Stimulated activated CD8-positive, alpha-beta memory T cell treated with anti-CD3 and anti-CD28 coated beads, Interleukin-15, amount 100 ng/mL, for 48 hours (primary cell): ENCODE results near the gene GJA4.

Experiments used
- DNase-seq, 2 donors: peaks; one replicate each; pipeline ENCODE4 v3.0.0-alpha.2; 2020; ENCODE audit warnings: low read depth in 2 of 2

The GJA4 gene

DNA sequence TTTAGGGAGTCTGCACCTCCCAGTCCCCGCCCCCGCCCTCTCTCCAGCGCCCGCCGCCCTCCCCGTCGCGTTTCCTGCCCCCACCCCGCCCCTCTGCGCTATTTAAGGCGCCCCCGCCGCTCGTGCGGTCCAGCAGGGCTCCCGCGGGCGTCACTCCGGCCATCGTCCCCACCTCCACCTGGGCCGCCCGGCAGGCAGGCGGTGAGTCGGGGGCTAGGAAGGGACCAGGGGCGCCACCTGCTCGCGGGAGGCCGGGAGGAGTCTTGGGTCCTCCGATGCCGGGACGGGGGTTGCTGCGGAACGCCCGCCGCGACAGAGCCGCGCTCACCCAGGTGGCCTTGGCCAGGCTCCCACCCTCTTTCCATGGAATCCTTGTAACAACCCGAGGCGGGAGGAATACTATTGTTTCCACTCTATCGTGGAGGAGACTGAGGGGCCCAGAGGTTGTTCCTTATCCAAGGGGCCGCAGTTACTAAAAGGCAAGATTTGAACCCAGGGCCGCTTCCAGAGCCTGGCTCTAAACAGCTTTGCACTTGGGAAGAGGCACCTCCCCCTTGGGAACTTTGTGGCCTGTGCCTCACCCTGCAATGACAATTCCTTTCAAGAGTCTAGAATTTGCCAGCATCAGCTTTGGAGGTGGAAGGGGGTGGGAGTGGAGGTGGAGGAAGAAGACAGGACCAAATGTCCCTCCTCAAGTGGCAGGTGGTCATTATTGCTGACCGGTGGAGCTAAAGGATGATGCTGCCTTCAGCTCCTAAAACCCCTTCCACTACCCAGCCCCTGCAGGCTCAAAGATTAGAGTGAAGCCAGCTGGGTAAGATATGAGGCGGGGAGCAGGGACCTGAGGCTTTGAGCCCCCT lies at the start of gene GJA4:
Gene GJA4 (plus strand): TSS at position 132 of the 860 bp plus-strand sequence. CDS start 1,215 bp downstream, outside the sequence.
- no peak for DNase-seq

DNA sequence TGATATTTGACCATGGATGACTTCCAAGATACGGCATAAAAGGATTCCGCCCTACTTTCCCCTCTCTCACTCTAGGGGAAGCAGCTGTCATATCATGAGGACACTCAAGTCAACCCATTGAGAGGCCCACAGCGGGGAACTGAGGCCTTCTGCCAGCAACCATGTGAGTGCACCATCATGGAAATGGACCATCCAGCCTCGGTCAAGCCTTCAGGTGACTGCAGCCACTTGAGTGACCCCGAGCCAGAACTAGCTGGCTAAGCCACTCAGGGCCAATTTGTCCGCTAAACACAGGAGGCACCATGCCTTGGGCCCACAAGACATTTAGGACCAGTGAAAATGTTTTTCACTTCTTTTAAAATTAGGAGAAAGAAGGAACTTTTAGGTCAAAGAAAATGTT lies 49.0 kb upstream of the GJA4 start:
- DNase-seq = no peak

- no peak for DNase-seq
Observed at GRCh38 chr1:34744851-34745250, 47.9 kb upstream of the GJA4 start.

- no peak for DNase-seq
Observed at GRCh38 chr1:34745666-34746065, 47.1 kb upstream of the GJA4 start.

DNA sequence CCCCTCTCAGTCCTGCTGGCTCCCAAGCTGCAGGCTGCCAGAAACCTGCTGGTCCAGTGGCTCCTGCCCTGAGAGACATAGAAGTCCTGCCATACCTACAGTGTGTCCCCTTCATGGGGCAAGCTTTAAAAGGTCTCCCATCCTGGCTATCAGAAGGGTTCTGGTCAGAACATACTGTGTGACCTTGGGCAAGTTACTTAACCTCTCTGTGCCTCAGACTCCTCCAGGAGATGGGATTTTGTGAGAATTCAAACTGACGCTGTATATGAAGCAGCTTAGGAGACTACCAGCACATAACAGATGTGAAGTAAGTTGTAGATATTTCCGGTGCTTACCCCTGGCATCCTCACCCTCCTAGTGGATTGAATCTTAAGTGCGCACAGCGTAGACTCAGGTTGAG lies 46.7 kb upstream of the GJA4 start:
- DNase-seq = no peak

GRCh38 chr1:34746785-34747637 lies 45.8 kb upstream of the GJA4 start:
- no peak for DNase-seq

DNA sequence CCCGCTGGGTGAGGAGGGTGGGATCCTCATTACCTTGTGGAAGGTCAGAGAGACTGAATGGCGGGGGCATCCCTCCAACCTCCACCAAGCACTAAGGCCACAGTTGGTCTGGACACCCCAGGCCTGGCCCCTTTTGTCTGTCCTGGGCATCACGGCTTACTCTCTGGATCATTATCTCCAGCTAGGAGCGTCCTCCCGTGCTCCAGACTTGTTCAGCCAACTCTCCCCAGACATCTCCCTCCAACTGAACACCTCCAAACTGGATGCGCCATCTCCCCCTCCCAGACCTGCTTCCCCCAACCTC lies 45.2 kb upstream of the GJA4 start:
- no peak for DNase-seq

DNA sequence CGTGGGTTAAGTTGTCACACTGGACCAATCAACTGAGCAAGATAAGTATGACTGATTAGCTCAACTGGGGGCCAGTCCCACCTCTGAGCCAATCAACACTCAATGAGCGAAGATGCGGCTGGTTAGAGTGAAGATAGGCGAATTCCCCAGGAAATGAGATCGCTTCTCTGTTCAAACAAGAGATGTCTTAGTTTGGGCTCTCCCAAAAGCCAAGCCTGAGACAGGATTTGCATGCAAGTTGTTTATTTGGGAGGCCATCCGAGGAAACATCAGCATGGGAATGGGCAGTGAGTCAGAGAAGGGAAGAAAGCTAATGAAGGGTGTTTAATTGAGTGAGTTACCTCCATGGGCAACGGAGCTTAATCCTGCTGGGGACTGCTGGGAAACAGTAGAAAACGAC lies 42.8 kb upstream of the GJA4 start:
- DNase-seq = no peak

- no peak for DNase-seq
Observed at GRCh38 chr1:34750610-34751009, 42.2 kb upstream of the GJA4 start.

GRCh38 chr1:34753163-34753562 lies 39.6 kb upstream of the GJA4 start:
- no peak for DNase-seq

DNA sequence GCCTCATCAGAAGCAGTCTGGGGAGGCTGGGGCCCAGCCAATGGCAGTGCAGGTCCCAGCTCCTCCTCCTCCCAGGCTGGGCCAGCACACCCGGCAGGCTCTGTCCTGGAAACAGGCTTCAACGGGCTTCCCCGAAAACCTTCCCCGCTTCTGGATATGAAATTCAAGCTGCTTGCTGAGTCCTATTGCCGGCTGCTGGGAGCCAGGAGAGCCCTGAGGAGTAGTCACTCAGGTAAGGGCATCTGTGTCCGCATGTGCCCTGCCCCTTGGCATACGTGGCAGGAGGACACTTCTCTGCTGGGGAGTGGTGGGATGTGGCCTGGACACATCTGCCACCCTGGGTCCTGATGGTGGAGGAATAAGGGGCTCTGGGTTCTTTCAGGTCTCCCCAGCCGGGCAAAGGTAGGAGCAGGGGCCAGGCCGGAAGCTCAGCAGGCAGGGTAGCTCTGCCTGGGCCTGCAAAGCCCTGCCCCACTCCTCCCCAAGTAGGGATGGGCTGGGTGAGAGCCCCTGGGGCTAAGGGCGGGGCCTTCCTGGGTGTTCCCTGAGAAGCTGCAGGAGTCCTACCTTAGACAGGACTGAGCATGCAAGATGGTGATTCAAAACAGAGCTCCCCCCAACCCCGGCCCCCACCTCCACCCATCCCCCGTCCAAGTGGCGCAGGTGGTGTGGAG lies 37.7 kb upstream of the GJA4 start, which contains the start of gene GJB5:
Gene GJB5 (plus strand): TSS at position 84 of the 674 bp plus-strand sequence. CDS start 2,284 bp downstream, outside the sequence.
- no peak for DNase-seq

- DNase-seq = no peak
Observed at GRCh38 chr1:34755961-34756360, 36.8 kb upstream of the GJA4 start.

GRCh38 chr1:34757386-34757785 lies 35.4 kb upstream of the GJA4 start:
- DNase-seq = no peak

- no peak for DNase-seq
Observed at GRCh38 chr1:34758751-34759150, 34.0 kb upstream of the GJA4 start.

DNA sequence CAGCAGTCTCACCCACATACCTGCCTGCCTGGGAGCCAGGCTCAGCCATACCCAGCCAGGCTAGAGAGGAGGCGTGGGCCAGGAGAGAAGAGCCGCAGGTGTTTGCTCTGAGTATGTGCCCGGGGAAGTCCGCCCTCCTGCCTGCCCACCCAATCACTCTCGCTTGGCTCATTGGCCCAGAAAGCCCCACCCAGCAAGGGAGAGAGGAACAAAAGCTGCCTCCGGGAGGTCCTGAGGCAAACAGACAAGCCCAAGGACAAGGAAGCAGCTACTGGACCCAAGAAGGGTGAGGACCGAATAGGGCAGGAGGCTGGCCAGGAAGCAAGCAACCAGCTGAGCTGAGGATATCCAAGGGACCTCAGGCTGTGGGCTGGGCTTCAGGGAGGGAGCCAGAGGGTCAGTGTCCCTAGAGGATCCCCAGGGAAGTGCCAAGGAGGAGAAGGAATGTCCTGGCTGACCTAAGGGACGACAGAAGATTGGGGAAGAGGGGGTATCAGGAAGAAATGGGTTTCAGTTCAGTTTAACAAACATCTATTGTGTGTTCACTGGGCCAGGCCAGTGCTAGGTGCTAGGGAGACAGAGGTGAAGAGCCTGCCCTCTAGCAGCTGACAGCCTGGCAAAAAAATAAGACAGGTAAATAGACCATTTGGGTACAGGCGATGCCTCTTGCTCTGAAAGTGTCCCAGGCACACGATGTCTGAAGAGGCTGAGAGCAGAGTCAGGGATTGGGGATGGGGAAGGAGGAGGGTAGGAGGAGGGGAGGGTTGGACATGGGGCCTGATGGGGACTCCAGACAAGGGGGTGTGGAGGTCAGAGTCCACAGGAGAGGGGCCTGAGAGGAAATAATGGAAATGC lies 33.1 kb upstream of the GJA4 start, which contains the start of gene GJB4:
Gene GJB4 (plus strand): TSS at position 238 of the 855 bp plus-strand sequence. CDS start 1,515 bp downstream, outside the sequence.
- no peak for DNase-seq

DNA sequence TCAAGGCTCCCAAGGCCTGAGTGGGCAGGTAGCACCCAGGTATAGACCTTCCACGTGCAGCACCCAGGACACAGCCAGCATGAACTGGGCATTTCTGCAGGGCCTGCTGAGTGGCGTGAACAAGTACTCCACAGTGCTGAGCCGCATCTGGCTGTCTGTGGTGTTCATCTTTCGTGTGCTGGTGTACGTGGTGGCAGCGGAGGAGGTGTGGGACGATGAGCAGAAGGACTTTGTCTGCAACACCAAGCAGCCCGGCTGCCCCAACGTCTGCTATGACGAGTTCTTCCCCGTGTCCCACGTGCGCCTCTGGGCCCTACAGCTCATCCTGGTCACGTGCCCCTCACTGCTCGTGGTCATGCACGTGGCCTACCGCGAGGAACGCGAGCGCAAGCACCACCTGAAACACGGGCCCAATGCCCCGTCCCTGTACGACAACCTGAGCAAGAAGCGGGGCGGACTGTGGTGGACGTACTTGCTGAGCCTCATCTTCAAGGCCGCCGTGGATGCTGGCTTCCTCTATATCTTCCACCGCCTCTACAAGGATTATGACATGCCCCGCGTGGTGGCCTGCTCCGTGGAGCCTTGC lies 31.5 kb upstream of the GJA4 start:
- DNase-seq = no peak

DNA sequence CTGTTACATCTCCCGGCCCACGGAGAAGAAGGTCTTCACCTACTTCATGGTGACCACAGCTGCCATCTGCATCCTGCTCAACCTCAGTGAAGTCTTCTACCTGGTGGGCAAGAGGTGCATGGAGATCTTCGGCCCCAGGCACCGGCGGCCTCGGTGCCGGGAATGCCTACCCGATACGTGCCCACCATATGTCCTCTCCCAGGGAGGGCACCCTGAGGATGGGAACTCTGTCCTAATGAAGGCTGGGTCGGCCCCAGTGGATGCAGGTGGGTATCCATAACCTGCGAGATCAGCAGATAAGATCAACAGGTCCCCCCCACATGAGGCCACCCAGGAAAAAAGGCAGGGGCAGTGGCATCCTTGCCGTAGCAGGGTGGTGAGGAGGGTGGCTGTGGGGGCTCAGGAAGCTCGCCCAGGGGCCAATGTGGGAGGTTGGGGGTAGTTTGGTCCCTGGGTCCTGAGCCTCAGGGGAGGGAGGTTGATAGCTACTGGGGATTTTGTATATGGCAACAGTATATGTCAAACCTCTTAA lies 31.0 kb upstream of the GJA4 start:
- DNase-seq = no peak

DNA sequence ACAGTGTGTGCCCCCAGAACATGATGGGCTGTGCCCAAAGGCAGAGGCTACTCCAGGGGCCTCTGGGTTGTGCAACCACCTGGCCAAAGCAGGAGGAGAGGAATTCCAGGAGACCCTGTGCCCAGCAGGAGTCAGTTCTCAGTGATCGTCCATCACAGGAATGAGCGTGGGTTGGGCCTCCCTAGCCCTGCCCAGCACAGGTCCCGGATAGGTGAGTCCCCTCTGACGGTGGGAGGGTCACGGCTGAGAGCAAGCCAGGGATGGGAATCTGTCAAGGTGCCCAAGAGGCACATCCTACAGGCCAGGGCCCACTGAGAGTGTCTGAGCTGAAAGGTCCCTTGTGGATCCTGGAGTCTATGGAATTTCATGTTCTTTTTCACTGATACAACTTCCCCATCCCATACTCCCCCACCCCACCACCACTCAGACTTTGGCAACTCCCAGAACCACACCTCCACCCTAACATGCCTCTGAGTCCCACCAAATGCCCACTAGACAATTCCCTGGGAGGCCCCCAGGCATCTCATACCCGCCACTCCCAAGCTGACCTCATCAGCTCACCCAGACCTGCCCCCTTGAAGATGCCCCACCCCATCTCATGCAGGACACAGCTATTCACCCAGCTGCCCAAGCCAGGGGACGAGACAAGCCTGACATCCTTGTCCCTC lies 30.2 kb upstream of the GJA4 start:
- no peak for DNase-seq

DNA sequence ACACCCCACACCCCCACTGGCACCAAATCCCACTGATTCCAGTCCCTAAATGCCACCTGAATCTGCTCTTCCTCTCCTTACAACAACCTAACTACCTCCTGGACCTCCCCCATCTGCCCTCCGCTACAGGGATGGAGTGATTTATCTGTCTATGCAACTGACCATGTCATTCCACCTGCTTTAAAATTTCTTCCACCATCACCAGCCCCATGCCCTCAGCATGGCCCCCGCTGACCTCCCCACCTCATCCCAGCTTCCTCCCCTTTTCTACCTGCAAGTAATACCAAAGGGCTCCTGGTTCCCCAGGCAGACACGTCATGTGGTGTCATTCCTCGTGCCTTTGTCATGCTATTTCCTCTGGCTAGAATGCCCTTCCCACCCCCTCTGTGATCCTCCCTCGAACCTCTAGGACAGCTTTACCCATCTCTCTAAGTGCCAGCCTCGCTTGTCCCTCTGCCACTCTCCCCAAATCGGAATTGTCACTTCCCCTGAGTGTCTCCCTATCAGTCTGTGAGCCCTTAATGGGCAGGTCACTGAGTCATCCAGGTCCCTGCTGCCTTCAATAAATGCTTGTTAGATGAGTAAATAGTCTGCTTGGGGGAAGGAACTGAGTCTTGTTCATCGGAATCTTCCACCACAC lies 29.5 kb upstream of the GJA4 start:
- DNase-seq = no peak

GRCh38 chr1:34768856-34769255 lies 23.9 kb upstream of the GJA4 start:
- DNase-seq = no peak
